Esophagus muscularis mucosa (tissue), 3 donors: ENCODE measurements around the gene DHRS7.

Experiments used
- POLR2A ChIP-seq: fragments of 450-650 bp; IDR thresholded peaks from one replicate; pipeline ENCODE4 v1.6.1; 2017; ENCODE audit warnings: antibody characterized with exemption, moderate library complexity, mild to moderate bottlenecking, low read depth
- TF ChIP-seq, protein P1 (sequence below), 3 experiments: fragments of 200-600 bp in 2 of 3; fragments of 450-650 bp in 1 of 3; sonication (generic) in 2 of 3; IDR thresholded peaks; one replicate each; pipeline ENCODE4 v1.5.1; 2017 to 2019; ENCODE audit warnings: antibody characterized with exemption in 3 of 3, mild to moderate bottlenecking in 2 of 3, moderate library complexity in 1 of 3

DNA sequence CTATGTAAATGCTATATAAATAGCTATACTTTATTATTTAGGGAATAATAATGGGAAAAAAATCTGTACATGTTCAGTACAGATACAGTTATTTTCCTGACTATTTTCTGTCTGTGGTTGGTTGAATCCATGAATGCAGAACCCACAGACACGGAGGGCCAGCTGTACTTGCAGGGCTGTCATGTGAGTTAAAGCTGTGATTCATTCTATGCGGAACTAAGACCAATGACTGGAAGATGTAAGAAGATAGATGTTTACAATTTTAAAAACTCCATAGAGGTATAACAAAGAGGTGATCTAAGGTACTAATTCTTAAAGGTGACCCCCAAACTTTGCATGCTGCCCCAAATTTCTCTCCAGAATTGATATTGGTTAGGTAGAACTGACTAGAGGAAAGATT is 58.9 kb downstream of the DHRS7 start:
- TF ChIP-seq, protein P1, sequence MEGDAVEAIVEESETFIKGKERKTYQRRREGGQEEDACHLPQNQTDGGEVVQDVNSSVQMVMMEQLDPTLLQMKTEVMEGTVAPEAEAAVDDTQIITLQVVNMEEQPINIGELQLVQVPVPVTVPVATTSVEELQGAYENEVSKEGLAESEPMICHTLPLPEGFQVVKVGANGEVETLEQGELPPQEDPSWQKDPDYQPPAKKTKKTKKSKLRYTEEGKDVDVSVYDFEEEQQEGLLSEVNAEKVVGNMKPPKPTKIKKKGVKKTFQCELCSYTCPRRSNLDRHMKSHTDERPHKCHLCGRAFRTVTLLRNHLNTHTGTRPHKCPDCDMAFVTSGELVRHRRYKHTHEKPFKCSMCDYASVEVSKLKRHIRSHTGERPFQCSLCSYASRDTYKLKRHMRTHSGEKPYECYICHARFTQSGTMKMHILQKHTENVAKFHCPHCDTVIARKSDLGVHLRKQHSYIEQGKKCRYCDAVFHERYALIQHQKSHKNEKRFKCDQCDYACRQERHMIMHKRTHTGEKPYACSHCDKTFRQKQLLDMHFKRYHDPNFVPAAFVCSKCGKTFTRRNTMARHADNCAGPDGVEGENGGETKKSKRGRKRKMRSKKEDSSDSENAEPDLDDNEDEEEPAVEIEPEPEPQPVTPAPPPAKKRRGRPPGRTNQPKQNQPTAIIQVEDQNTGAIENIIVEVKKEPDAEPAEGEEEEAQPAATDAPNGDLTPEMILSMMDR (IDR thresholded peaks at IDR 0.05) = no peak
- TF ChIP-seq POLR2A = no peak
